SK-N-SH (cell line): ENCODE results near the gene TP63. TPM values are rescaled to one million over a fixed set of nuclear protein-coding genes. Genes with fewer than 3 reads are reported as not detected.

Experiments
- CTCF ChIA-PET: fragments of 300-600, 350-600 bp; formaldehyde crosslinking; extraction: SDS; loops from one replicate; lab custom pipeline; 2021; lab: Yijun Ruan, JAX
- POLR2A ChIA-PET: fragments of 350-600 bp; sonication (Branson Sonifier 250); formaldehyde crosslinking; extraction: SDS; loops from one replicate; lab custom pipeline; 2020; ENCODE audit warnings: antibody characterized with exemption, inconsistent platforms; lab: Yijun Ruan, JAX
- DNase-seq: peaks from one replicate; pipeline ENCODE4 v3.0.0; 2012
- H2AFZ ChIP-seq: fragments of 200-600 bp; sonication (generic); 2 replicates; pipeline ENCODE4 v1.8.1; 2016; ENCODE audit warnings: antibody characterized with exemption, mild to moderate bottlenecking, low read depth
- H3F3A ChIP-seq: fragments of 200-600 bp; sonication (generic); replicated peaks from 2 replicates; pipeline ENCODE3; 2016; ENCODE audit warnings: antibody characterized with exemption, mild to moderate bottlenecking; ENCODE audit not compliant: insufficient read depth
- H3K27ac ChIP-seq, 2 experiments: fragments of 200-500 bp in 1 of 2; fragments of 200-600 bp in 1 of 2; sonication (Bioruptor generic) in 1 of 2; sonication (generic), shearing (Covaris generic) in 1 of 2; 2 replicates each; pipeline versions ENCODE4 v1.5.1 to v1.6.1; 2014 to 2016; ENCODE audit warnings: low read depth in 2 of 2, inconsistent platforms in 1 of 2, low read length in 1 of 2, mild to moderate bottlenecking in 1 of 2, mixed read lengths in 1 of 2
- H3K27me3 ChIP-seq: fragments of 200-600 bp; sonication (generic), shearing (Covaris generic); 2 replicates; pipeline ENCODE4 v1.6.1; 2016; ENCODE audit warnings: mixed run types; ENCODE audit not compliant: insufficient read depth
- H3K36me3 ChIP-seq, 2 experiments: fragments of 200-500 bp in 1 of 2; fragments of 200-600 bp in 1 of 2; sonication (Bioruptor generic) in 1 of 2; sonication (generic) in 1 of 2; replicated peaks in 1 of 2; 2 replicates each; pipeline versions ENCODE3 to v1.5.1; 2014 to 2016; ENCODE audit warnings: low read length in 1 of 2, mild to moderate bottlenecking in 1 of 2; ENCODE audit not compliant: insufficient read depth in 2 of 2, control insufficient read depth in 1 of 2
- H3K4me1 ChIP-seq, 2 experiments: fragments of 200-500 bp in 1 of 2; fragments of 200-600 bp in 1 of 2; sonication (Bioruptor generic) in 1 of 2; sonication (generic), shearing (Covaris generic) in 1 of 2; 2 replicates each; pipeline versions ENCODE4 v1.5.1 to v1.6.1; 2014 to 2016; ENCODE audit warnings: low read depth in 1 of 2, low read length in 1 of 2, mixed run types in 1 of 2; ENCODE audit not compliant: insufficient read depth in 2 of 2, control insufficient read depth in 1 of 2
- H3K4me2 ChIP-seq: fragments of 200-600 bp; sonication (generic), shearing (Covaris generic); 2 replicates; pipeline ENCODE4 v1.6.1; 2017; ENCODE audit warnings: mixed run types
- H3K4me3 ChIP-seq, 2 experiments: fragments of 200-500 bp in 1 of 2; fragments of 200-600 bp in 1 of 2; sonication (Bioruptor generic) in 1 of 2; sonication (generic), shearing (Covaris generic) in 1 of 2; 2 replicates each; pipeline versions ENCODE4 v1.5.1 to v1.8.1; 2014 to 2016; ENCODE audit warnings: low read depth in 2 of 2, inconsistent platforms in 1 of 2, low read length in 1 of 2, mild to moderate bottlenecking in 1 of 2, mixed read lengths in 1 of 2, moderate library complexity in 1 of 2
- H3K79me2 ChIP-seq: fragments of 200-600 bp; sonication (generic); 2 replicates; pipeline ENCODE4 v1.8.1; 2017; ENCODE audit warnings: mild to moderate bottlenecking; ENCODE audit not compliant: insufficient read depth
- H3K9ac ChIP-seq: fragments of 200-600 bp; sonication (generic); 2 replicates; pipeline ENCODE4 v1.6.1; 2017; ENCODE audit warnings: mixed run types
- H3K9me2 ChIP-seq: fragments of 200-600 bp; sonication (generic); 2 replicates; pipeline ENCODE4 v1.6.1; 2017; ENCODE audit warnings: mixed run types
- H3K9me3 ChIP-seq: fragments of 200-600 bp; sonication (generic); 2 replicates; pipeline ENCODE4 v1.6.1; 2017; ENCODE audit warnings: mixed run types, mild to moderate bottlenecking, moderate library complexity
- H4K20me1 ChIP-seq: fragments of 200-600 bp; sonication (generic); 2 replicates; pipeline ENCODE4 v1.6.1; 2017; ENCODE audit warnings: mild to moderate bottlenecking, mixed run types; ENCODE audit not compliant: insufficient read depth
- EZH2phosphoT487 ChIP-seq: fragments of 200-600 bp; sonication (generic); IDR thresholded peaks from 2 replicates; pipeline ENCODE4 v1.6.1; 2017; ENCODE audit warnings: low read depth, mixed run types, mild to moderate bottlenecking, antibody characterized with exemption, moderate library complexity, borderline replicate concordance
- FOXJ3 ChIP-seq: sonication (generic); formaldehyde crosslinking; IDR thresholded peaks from 2 replicates; pipeline ENCODE4 v1.5.1; 2020; ENCODE audit warnings: mild to moderate bottlenecking, missing genetic modification reagents
- FOXM1 ChIP-seq: IDR thresholded peaks from 2 replicates; pipeline ENCODE4 v1.4.0; 2012; ENCODE audit warnings: low read depth, mild to moderate bottlenecking
- GABPA ChIP-seq: IDR thresholded peaks from 2 replicates; pipeline ENCODE4 v1.4.0; 2012; ENCODE audit warnings: low read depth, mild to moderate bottlenecking
- JUND ChIP-seq: IDR thresholded peaks from 2 replicates; pipeline ENCODE4 v1.4.0; 2012
- MXI1 ChIP-seq: IDR thresholded peaks from 2 replicates; pipeline ENCODE4 v1.6.1; 2012; ENCODE audit warnings: mild to moderate bottlenecking, low read depth, low read length, improper control_type of control experiment
- RAD21 ChIP-seq: IDR thresholded peaks from 2 replicates; pipeline ENCODE4 v1.6.1; 2012; ENCODE audit warnings: mild to moderate bottlenecking, low read length
- RCOR1 ChIP-seq: fragments of 150-350 bp; IDR thresholded peaks from 2 replicates; pipeline ENCODE4 v1.6.1; 2017; ENCODE audit warnings: antibody characterized with exemption, low read length
- TEAD4 ChIP-seq: IDR thresholded peaks from 2 replicates; pipeline ENCODE4 v1.4.0; 2012; ENCODE audit warnings: mild to moderate bottlenecking, borderline replicate concordance; ENCODE audit not compliant: insufficient read depth
- YY1 ChIP-seq: IDR thresholded peaks from 2 replicates; pipeline ENCODE4 v1.4.0; 2012; ENCODE audit warnings: low read depth, mild to moderate bottlenecking
- WGBS: methylation state at CpG from one replicate; pipeline ENCODE4 v1.1.6; 2017; ENCODE audit warnings: low lambda C conversion rate; 5-methylcytosine and 5-hydroxymethylcytosine counted together
- polyA plus RNA-seq, 3 experiments: library from polyadenylated mRNA; depleted of rRNA; stranded (reverse); fragments of >200 nt; gene quantifications; 2 replicates each; pipeline ENCODE4 v1.2.3, GENCODE V29; 2012
- TF ChIP-seq, protein P1 (sequence below): IDR thresholded peaks from 2 replicates; pipeline ENCODE4 v1.4.0; 2012; ENCODE audit warnings: low read depth, borderline replicate concordance
- TF ChIP-seq, protein P2 (sequence below): IDR thresholded peaks from 2 replicates; pipeline ENCODE4 v1.4.0; 2012; ENCODE audit warnings: low read depth
- TF ChIP-seq, protein P3 (sequence below): IDR thresholded peaks from 2 replicates; pipeline ENCODE4; 2012
- TF ChIP-seq, protein P4 (sequence below): fragments of 150-350 bp; IDR thresholded peaks from 2 replicates; pipeline ENCODE4 v1.6.1; 2017; ENCODE audit warnings: antibody characterized with exemption, low read length, low read depth, borderline replicate concordance
- TF ChIP-seq, protein P5 (sequence below): fragments of 200-600 bp; sonication (generic); IDR thresholded peaks from 2 replicates; pipeline ENCODE4 v1.6.1; 2017; ENCODE audit warnings: antibody characterized with exemption, mild to moderate bottlenecking, moderate library complexity

The TP63 gene
- polyA plus RNA-seq, 1 of the 3 experiments (the other 2 are of a cell fraction): not detected

DNA sequence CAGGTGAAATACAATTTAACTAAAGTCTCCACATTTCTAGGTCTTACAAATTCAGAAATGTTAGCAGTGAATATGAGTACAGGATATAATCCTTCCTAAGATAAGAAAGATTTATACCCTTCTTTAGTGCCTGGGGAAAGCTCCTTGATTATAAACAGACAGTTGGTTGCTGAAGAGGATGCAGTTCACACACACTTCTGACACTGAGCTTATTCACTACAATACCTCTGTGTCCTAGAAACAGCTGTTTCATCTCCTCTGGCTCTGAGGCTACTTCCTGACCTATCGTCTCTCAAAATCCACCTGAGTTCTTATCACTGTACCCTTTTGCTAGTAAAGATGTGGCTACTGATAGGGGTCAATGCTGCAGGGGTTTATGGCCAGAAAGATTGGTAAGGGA lies 57.1 kb downstream of the TP63 start:
- ChIA-PET CTCF (interaction anchor here (1.1 kb wide), 1 partner anchor 10 kb away, joined by 3 read pairs; no protein-coding TSS in a partner anchor), POLR2A (no interaction called here)

DNA sequence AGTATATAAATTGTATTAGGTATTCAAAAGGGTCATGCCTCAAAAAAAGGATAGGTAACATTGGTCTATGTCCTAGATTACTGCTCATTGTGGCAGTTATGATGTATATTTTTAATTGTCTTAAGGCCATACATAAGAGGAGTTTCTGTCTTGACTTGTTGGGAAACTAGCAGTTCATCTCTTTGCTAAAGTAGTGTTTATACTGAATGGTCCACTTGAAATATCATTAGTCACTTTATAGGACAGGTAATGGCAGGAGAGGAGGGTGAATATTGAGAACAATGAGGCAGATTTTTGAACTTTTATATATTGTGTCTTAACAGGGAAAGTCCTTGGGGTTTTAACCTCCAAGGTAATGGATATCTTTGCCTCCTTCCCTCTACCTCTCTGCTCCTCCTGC lies 58.4 kb downstream of the TP63 start:
- no peaks in the 10 kb centered on the region for H3K36me3 ChIP-seq
- no peaks in the 10 kb centered on the region for H3K9me2 ChIP-seq
- H2AFZ ChIP-seq: no peak overlapping the region
- no peaks in the 10 kb centered on the region for H3K79me2 ChIP-seq
- H3K4me3 ChIP-seq: no peak overlapping the region
- peaks cover 12% of the 10 kb centered on the region for H3F3A ChIP-seq
- DNase-seq: no peak
- no peaks in the 10 kb centered on the region for H3K27me3 ChIP-seq
- no peak overlapping the region for H3K4me2 ChIP-seq
- no peak overlapping the region for H3K9ac ChIP-seq
- H3K27ac ChIP-seq: no peak overlapping the region
- no peak for TF ChIP-seq YY1
- no peak for TF ChIP-seq RAD21
- no peak for TF ChIP-seq GABPA
- TF ChIP-seq, protein P1, sequence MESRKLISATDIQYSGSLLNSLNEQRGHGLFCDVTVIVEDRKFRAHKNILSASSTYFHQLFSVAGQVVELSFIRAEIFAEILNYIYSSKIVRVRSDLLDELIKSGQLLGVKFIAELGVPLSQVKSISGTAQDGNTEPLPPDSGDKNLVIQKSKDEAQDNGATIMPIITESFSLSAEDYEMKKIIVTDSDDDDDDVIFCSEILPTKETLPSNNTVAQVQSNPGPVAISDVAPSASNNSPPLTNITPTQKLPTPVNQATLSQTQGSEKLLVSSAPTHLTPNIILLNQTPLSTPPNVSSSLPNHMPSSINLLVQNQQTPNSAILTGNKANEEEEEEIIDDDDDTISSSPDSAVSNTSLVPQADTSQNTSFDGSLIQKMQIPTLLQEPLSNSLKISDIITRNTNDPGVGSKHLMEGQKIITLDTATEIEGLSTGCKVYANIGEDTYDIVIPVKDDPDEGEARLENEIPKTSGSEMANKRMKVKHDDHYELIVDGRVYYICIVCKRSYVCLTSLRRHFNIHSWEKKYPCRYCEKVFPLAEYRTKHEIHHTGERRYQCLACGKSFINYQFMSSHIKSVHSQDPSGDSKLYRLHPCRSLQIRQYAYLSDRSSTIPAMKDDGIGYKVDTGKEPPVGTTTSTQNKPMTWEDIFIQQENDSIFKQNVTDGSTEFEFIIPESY: no peak
- no peak for TF ChIP-seq FOXJ3 (CRISPR knock-in tag)
- TF ChIP-seq JUND: no peak
- TF ChIP-seq TEAD4: no peak
- TF ChIP-seq FOXM1: no peak
- no peak for TF ChIP-seq MXI1
- ChIA-PET CTCF (no interaction called here), POLR2A (no interaction called here)
- no peaks in the 10 kb centered on the region for H3K9me3 ChIP-seq
- no peaks in the 10 kb centered on the region for H4K20me1 ChIP-seq
- H3K4me1 ChIP-seq: peaks cover 0 to 5% of the 10 kb centered on the region in 2 experiments; a peak in 1 of 4 replicates

More for the DNA sequence above, 57.1 kb downstream of the TP63 start:
- H3K9me3 ChIP-seq: no peaks in the 10 kb centered on the region
- no peak overlapping the region for H3K4me2 ChIP-seq
- H3K36me3 ChIP-seq: no peaks in the 10 kb centered on the region
- H3K4me3 ChIP-seq: no peak overlapping the region
- no peak overlapping the region for H3K27ac ChIP-seq
- TF ChIP-seq, protein P2, sequence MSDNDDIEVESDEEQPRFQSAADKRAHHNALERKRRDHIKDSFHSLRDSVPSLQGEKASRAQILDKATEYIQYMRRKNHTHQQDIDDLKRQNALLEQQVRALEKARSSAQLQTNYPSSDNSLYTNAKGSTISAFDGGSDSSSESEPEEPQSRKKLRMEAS: no peak
- TF ChIP-seq GABPA (no peak), RCOR1 (no peak), EZH2phosphoT487 (no peak), TEAD4 (no peak)
- TF ChIP-seq, protein P3, sequence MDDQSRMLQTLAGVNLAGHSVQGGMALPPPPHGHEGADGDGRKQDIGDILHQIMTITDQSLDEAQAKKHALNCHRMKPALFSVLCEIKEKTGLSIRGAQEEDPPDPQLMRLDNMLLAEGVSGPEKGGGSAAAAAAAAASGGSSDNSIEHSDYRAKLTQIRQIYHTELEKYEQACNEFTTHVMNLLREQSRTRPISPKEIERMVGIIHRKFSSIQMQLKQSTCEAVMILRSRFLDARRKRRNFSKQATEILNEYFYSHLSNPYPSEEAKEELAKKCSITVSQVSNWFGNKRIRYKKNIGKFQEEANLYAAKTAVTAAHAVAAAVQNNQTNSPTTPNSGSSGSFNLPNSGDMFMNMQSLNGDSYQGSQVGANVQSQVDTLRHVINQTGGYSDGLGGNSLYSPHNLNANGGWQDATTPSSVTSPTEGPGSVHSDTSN: no peak
- TF ChIP-seq, protein P4, sequence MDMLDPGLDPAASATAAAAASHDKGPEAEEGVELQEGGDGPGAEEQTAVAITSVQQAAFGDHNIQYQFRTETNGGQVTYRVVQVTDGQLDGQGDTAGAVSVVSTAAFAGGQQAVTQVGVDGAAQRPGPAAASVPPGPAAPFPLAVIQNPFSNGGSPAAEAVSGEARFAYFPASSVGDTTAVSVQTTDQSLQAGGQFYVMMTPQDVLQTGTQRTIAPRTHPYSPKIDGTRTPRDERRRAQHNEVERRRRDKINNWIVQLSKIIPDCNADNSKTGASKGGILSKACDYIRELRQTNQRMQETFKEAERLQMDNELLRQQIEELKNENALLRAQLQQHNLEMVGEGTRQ: no peak
- TF ChIP-seq, protein P5, sequence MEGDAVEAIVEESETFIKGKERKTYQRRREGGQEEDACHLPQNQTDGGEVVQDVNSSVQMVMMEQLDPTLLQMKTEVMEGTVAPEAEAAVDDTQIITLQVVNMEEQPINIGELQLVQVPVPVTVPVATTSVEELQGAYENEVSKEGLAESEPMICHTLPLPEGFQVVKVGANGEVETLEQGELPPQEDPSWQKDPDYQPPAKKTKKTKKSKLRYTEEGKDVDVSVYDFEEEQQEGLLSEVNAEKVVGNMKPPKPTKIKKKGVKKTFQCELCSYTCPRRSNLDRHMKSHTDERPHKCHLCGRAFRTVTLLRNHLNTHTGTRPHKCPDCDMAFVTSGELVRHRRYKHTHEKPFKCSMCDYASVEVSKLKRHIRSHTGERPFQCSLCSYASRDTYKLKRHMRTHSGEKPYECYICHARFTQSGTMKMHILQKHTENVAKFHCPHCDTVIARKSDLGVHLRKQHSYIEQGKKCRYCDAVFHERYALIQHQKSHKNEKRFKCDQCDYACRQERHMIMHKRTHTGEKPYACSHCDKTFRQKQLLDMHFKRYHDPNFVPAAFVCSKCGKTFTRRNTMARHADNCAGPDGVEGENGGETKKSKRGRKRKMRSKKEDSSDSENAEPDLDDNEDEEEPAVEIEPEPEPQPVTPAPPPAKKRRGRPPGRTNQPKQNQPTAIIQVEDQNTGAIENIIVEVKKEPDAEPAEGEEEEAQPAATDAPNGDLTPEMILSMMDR: no peak
- no peak overlapping the region for H2AFZ ChIP-seq
- H3K4me1 ChIP-seq: peaks cover 0 to 5% of the 10 kb centered on the region in 2 experiments; a peak in 1 of 4 replicates
- no peaks in the 10 kb centered on the region for H4K20me1 ChIP-seq
- no peaks in the 10 kb centered on the region for H3K79me2 ChIP-seq
- no peak for DNase-seq
- H3K9me2 ChIP-seq: no peaks in the 10 kb centered on the region
- H3F3A ChIP-seq: peaks cover 12% of the 10 kb centered on the region
- WGBS: 27% methylated on average over 1 of the region's 1 CpG
- H3K9ac ChIP-seq: no peak overlapping the region
- H3K27me3 ChIP-seq: no peaks in the 10 kb centered on the region
